ENCODE results near the gene ERP44.
A peak's percentile ranks its signal among the peaks of the same experiment; 100 is the strongest.
"Not testable (repeated sequence)": the region's sequence is repeated elsewhere in the genome, so short reads cannot be mapped to it uniquely, and the experiment has no call there.

Gene ERP44

DNA sequence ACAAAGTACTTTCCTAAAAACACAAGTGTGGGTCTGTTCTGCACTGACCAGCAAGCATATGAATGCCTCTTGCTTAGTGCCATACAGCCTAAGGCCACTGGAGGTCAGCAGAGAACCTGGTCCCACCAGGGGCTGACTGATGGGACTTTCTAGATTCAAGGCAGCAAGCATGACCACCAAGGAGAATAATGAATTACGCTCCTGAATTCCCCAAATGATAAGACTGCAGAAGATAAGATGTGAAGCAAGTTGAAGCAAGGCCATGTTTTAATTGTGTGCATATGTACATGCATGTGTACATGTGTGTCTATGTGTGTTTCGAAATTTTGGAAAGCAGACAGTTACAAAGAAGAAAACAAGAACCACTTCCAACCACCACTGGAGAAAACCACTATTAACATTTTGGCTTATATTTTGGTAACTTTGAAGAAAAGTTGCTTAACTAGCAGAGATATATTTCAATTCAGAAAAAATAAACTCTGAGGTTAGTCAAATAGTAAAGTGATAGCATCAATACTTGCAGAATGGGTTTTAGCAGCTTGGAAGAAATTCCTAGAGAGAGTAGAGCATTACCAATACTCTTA lies 70.5 kb downstream of the ERP44 start:
- peak; percentile 46 for DNase-seq (ENCODE audit: low read depth, low spot score)
- H3K4me3 ChIP-seq (ENCODE audit: low read length): no peak overlapping the region

DNA sequence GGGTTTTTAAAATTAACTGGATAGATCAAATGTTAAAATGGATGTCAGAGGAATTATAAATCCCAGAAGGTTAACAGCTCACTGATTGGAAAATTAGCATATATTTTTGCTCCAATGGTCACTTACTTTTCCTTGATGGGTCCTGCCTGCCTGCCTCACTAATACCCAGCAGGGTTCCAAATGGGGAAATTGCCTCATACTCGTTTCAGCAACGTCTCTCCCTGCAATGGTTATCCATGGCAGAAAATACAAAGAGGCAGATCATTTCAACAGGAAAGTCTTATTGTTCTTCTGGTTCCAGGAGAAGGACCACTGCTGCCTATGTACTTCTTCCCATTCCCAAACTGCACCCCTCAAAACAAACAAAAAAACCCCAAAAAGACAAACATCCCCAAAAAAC lies 71.3 kb downstream of the ERP44 start:
- H3K4me3 ChIP-seq (ENCODE audit: low read length): no peak overlapping the region
- DNase-seq (ENCODE audit: low read depth, low spot score): no peak

DNA sequence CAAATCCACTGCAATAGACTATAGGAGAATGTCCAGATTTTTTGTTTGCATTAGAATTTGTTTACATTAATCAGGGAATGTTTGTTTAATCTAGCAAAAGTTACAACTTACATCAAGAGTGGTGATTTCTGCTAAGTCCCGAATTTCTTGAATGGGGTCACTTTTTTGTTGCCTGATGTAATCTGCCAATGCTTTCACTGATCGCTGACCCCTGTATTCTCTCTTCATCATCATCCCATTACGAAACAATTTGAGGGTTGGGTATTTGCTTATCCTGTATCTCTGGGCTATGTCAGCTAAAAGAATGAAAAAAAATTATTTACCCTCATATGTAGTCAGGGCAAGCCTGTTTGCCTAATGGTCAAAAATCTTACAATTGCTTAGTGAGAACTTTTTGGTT lies 76.9 kb downstream of the ERP44 start:
- H3K4me3 ChIP-seq (ENCODE audit: low read length): no peak overlapping the region
- no peak for DNase-seq (ENCODE audit: low read depth, low spot score)

DNA sequence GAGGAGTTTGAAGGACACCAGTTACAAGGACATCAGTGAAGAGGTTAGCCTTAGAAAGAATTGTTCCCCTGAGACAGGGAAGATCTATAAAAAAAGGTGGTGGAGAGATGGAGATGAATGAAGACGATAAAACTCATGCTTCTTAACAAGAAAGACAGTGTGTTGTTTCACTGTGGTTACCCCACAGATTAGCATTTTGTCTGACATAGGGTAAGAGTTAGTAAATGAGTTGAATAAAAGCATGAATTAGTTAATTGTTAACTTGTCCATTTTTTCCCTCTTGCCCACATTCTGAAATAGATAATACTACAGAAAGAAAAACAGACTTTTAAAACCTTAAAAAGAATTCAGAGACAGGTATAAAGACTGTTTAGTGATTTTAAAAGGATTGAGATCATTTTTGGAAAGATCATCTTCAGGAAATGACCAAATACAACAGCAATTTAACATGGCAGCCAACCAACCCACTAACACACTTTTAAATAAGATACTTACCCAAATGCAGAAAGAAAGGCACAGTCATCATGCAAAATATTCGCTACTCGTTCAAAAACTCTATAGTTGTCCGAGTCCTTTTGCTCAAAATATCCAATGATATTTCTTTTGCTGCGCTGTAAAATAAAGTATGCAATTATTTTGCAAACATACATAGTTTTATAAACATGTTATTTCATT lies 78.5 kb downstream of the ERP44 start:
- H3K4me3 ChIP-seq (ENCODE audit: low read length): no peak overlapping the region
- DNase-seq (ENCODE audit: low read depth, low spot score): no peak

DNA sequence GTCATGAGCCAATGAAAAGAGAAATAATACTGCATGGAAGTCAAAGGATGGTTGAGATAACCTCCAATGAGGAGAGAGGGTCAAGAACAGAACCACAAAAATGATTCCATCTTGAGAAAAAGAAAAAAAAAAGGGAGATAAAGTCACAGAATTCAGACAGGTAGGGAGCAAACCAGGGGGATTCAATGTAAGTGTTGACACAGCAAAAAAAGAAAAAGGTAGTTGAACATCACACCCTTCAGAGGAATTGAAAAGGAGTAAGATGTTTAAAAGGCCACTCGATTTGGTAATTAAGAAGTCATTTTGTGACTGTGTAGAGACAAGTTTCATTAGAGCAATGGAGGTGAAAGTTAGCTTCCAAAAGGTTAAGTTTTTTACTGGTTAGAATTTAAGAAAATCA lies 79.3 kb downstream of the ERP44 start:
- no peak overlapping the region for H3K4me3 ChIP-seq (ENCODE audit: low read length)
- DNase-seq (ENCODE audit: low read depth, low spot score): no peak

DNA sequence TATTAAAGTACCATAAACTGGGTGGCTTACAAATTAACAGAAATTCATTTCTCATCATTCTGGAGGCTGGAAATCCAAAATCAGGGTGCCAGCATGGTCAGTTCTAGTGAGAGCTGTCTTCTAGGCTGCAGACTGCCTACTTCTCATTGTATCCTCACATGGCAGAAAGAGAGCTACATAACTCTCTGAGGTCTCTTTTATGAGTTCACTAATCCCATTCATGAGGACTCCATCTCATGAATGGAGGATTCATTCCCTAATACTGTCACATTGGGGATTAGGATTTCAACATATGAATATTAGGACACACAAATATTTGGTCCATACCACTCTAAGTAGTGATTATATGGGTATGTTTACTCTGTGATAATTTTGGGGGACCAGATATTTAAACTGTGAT lies 84.0 kb downstream of the ERP44 start:
- no peak for DNase-seq (ENCODE audit: low read depth, low spot score)
- H3K4me3 ChIP-seq (ENCODE audit: low read length): no peak overlapping the region

DNA sequence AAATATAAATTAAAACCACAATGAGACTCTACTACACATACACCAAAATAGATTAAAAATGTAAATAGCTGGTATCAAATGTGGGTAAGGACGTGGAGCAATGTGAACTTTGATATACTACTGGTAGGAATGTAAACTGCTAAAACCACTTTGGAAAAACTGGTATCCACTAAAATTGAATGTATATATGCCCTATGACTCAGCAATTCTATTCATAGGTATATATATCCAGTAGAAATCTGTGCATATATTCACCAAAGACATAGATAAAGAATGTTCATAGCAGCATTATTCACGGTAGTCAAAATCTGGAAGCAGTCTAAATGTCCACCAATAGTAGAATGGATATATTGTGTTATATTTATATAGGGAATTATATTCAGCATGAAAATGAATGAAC lies 85.2 kb downstream of the ERP44 start:
- no peak overlapping the region for H3K4me3 ChIP-seq (ENCODE audit: low read length)
- DNase-seq (ENCODE audit: low read depth, low spot score): no peak

DNA sequence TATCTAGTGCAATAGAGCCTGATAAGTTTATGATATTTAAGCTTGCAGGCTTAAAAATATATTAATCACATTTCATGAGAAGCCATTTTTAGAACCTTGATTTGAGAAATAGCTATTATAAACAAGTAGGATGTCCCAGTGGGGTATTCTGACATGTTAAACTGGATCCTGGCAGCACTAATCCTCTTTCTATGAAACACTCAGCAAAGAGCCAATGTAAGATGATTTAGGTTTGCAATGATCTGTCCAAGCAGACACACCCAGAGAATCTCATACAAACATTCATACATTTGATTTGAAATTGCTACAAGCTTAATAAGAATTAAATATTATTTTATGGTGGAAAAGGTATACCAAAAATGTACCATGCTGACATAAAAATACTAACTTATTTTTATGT lies 86.5 kb downstream of the ERP44 start:
- no peak for DNase-seq (ENCODE audit: low read depth, low spot score)
- H3K4me3 ChIP-seq (ENCODE audit: low read length): no peak overlapping the region

DNA sequence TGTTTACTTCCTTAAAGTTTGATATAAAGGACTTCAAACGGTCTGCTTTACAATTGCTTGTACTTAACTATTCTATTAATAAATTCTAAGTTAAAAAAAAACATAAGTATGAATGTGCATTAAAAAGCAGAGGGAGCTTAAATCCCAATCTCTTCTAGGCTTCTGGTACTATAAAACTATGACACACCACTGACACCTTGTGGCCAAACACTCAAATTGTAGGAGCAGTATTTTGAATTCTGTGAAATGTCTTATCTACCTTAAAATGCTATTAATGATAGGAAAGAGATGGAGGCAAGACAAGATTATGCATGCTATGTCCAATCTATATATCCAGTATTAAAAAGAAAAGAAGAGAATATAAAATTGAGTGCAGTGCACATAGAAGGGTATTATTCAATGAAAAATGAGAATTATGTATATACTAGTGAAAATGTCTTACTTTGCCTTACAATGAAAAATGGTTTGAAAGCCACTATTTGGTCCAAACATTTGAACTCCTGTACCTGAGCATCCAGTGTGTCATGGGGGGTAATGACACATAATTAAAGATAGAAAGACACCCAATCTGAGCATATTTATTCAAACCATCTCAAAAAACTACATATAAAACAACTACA lies 87.6 kb downstream of the ERP44 start:
- DNase-seq (ENCODE audit: low read depth, low spot score): peak; percentile 44
- H3K4me3 ChIP-seq (ENCODE audit: low read length): no peak overlapping the region

DNA sequence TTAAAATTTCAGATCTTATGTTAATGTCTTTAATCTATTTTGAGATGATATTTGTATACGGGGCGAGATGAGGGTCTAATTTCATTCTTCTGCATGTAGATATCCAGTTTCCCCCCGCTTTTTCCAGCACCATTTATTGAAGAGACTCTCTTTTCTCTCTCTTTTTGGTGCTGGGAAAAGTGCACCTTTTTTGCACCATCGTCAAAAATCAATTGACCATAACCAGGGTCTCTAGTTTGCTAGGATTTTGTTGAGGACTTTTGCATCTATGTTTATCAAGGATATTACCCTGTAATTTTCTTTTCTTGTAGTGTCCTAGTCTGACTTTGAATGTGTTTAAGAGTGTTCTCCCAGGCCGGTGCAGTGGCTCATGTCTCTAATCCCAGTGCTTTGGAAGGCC lies 99.0 kb downstream of the ERP44 start:
- H3K4me3 ChIP-seq (ENCODE audit: low read length): no peak overlapping the region
- DNase-seq (ENCODE audit: low read depth, low spot score): no peak

DNA sequence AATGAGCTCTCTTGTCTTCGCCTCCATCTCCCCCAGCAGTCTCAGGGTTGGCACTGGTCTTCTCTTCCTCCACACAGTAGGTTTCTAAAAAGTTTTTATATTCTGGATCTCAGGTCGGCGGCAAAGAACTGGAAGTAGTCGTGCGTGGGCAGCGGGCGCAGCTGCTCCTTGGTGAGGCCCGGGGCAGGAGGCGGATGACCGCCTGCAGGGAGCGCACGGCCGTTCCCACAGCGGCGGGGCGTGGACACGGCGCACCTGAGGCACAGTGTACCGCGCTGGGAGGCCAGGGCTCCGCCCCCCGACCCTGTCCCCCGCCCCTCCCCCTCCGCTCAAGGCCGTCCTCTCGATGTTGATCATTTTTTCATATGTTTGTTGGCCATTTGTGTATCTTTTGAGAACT lies 99.9 kb downstream of the ERP44 start:
- no peak overlapping the region for H3K4me3 ChIP-seq (ENCODE audit: low read length)
- DNase-seq (ENCODE audit: low read depth, low spot score): no peak

DNA sequence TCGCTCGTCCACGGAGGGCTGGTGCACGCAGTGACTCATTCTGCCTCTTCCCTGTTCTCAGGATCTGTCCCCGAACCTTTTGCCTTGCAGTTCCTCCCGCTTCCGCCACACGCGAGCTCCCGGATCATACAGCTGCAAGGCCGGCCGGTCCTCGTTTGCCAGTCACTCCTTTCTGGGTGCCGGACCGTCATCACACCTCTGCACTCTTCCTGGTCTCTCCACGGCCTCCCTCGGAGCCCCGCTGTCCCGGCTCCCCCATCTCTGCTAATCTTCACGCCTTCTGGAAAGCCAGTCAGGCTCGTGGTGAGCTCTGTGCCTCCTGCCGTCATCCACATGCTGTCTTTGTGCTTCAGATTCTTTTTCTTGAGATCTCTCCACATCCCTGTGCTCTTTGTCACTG lies 100.5 kb downstream of the ERP44 start:
- DNase-seq (ENCODE audit: low read depth, low spot score): no peak
- H3K4me3 ChIP-seq (ENCODE audit: low read length): no peak overlapping the region

DNA sequence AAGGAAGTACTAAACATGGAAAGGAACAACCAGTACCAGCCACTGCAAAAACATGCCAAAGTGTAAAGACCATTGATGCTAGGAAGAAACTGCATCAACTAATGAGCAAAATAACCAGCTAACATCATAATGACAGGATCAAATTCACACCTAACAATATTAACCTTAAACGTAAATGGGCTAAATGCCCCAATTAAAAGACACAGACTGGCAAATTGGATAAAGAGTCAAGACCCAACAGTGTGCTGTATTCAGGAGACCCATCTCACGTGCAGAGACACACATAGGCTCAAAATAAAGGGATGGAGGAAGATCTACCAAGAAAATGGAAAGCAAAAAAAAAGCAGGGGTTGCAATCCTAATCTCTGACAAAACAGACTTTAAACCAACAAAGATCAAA lies 108.3 kb downstream of the ERP44 start:
- DNase-seq (ENCODE audit: low read depth, low spot score); H3K4me3 ChIP-seq (ENCODE audit: low read length): not testable (repeated sequence)

DNA sequence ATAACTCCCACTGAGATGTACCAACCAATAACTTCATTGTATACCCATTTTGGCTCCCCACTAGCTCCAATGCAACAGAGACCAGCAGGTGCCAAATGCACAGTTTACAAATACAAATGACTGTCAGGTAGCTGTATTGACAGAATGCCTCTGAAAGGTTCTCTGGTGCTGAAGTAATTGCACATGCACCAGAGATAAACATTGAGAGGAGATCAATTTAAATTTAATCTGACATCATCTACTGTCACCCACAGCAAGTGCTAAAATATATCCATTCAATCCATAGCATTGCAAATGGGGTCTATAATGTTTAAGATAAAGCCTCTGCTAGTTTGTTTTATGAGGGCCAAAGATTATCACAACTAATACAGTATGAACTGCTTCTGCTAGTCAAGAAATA lies 112.2 kb downstream of the ERP44 start:
- H3K4me3 ChIP-seq (ENCODE audit: low read length): no peak overlapping the region
- DNase-seq (ENCODE audit: low read depth, low spot score): no peak

DNA sequence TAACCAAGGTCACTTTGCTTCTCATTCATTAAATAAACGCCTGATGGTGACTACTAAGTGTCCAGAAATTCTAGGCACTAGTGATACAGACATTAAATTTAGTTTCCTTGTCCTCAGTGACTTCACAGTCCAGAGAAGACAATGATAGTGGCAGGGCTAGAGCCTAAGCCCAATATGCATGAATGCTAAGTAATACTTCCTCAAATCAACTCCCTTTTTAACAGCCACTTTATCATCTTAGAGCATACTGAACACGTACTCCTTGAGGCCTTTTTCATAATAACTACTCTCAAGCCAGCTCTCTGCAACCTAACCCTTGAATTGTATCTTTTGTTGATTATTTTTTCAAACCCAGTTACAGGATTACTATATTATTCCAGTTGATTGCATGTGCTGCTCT lies 118.2 kb downstream of the ERP44 start:
- H3K4me3 ChIP-seq (ENCODE audit: low read length): no peak overlapping the region
- DNase-seq (ENCODE audit: low read depth, low spot score): no peak

DNA sequence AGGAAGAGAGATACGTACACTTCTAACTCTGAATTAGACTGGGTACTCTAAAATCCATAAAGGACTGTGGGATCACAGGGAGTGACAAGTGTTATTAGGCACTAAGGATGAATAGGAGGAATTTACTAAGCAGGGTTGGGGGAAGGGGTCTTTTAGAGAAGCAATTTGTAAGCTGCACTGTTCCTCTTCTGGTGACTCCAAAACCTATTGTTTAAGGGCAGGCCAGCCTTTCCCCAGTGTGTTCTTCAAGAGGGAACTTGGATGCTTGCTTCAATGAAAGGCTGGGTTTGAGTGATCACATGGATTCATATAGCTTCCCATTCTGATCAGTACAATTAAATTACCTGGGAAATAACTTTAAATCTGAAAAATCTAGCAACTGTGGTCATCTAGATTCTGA lies 120.6 kb downstream of the ERP44 start:
- H3K4me3 ChIP-seq (ENCODE audit: low read length): no peak overlapping the region

DNA sequence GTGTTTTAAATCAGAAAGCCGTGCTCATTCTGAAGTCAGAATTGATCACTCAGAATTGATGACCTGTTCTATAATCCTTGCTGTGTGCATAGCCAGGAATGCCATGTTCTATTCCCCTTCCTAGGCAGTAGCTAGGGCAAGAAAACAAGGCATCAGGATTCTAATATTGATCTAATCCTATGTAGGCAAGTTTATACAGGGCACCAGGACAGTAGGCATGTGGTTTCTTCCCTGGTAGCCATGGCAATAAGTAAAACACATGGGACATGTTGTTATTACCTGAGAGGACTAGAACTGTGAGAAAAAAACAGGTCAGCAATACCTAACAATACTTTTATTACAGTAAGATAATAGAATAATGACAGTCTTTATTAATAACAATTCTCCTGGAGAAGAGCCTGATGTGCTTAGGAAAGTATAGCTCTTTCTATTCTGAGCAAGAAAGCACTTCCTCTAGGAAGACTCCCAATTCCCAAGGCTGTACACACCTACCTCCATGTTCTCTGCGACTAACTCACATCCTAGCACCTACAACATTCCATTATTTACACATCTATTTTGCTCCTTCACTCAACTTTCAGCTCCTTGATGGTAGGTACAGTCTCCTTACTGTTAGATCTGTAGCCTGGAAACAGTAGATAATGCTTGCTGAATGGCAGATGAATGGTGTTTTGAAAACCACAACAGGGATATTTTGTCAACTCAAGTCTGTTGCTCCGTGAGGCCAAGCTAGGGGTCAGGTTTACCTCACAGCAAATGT lies 121.6 kb downstream of the ERP44 start:
- DNase-seq (ENCODE audit: low read depth, low spot score): no peak

More for the DNA sequence above, 120.6 kb downstream of the ERP44 start:
- DNase-seq (ENCODE audit: low read depth, low spot score): no peak

DNA sequence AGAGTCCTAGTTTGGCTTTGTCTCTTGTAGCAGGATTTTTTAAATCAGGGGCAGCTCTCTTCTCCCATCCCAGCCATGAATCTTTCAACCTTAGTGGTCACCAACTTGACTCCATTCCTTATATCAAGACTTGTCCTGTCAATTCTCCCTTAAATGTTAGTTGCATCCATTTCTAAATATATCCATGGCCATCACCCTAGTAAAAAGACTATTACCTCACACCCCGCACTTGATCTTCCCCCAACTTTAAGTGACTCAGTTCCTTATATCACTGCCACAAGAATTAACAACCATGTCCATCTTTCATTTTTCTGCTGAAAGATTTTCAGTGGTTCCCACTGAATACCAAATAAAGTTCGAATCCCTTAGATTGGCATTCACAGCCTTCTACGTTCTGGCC lies 125.3 kb downstream of the ERP44 start:
- no peak for DNase-seq (ENCODE audit: low read depth, low spot score)

More for the DNA sequence above, 121.6 kb downstream of the ERP44 start:
- no peak overlapping the region for H3K4me3 ChIP-seq (ENCODE audit: low read length)

DNA sequence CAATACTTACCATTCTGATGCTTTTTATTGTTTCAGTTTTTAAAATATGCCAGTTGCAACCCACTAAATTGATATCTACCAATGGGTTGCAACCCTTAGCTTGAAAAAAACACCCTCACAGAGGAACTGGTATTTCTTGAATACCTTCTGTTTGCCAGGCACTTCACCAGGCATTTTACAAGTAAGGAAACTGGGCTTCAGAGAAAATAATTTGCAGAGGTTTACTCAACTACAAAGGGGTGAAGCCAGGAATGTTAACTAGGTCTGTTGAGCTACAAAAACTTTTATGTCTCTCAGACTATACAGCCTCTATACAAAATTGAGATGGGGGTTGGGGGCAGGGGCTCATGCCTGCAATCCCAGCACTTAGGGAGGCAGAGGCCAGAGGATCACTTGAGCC lies 127.4 kb downstream of the ERP44 start:
- DNase-seq (ENCODE audit: low read depth, low spot score): no peak
- no peak overlapping the region for H3K4me3 ChIP-seq (ENCODE audit: low read length)

More for the DNA sequence above, 125.3 kb downstream of the ERP44 start:
- H3K4me3 ChIP-seq (ENCODE audit: low read length): no peak overlapping the region

DNA sequence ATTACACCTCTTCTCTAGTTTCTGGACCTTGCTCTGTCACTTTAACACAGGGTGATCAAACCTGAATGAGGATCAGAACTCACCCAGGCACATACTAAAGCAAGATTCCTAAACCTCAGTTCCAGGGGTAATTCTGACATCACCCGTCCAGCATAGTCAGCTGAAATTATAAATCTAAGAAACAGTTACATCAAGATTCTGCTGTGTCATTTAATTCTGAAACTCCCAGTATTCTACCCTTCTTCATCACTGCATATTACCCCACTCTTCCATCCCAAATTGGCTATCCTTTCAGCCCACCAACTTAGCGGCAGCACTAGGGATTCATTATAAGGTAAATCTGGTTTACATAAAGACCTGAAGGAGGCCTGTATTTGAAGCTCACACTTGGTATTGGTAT lies 128.3 kb downstream of the ERP44 start:
- no peak for DNase-seq (ENCODE audit: low read depth, low spot score)
- no peak overlapping the region for H3K4me3 ChIP-seq (ENCODE audit: low read length)

All from Jurkat, Clone E6-1 (cell line).